HEK293 (cell line): ENCODE results near the gene EEFSEC.

Experiments
- BCL11A ChIP-seq: fragments of 450-650 bp; formaldehyde crosslinking; IDR thresholded peaks from 2 replicates; pipeline ENCODE4 v1.5.1; 2016; ENCODE audit warnings: low read depth, missing biosample characterization, missing genetic modification characterization
- REPIN1 ChIP-seq: fragments of 450-650 bp; formaldehyde crosslinking; IDR thresholded peaks from 2 replicates; pipeline ENCODE4 v1.5.1; 2017; ENCODE audit warnings: missing biosample characterization, missing genetic modification characterization, low read depth
- TRIM28 ChIP-seq: IDR thresholded peaks from 2 replicates; pipeline ENCODE4 v1.6.1; 2011; ENCODE audit warnings: low read length, control low read depth, borderline replicate concordance
- ZNF23 ChIP-seq: fragments of 450-650 bp; formaldehyde crosslinking; IDR thresholded peaks from 2 replicates; pipeline ENCODE4 v1.5.1; 2016; ENCODE audit warnings: missing biosample characterization, missing genetic modification characterization, borderline replicate concordance
- ZNF530 ChIP-seq: fragments of 450-650 bp; formaldehyde crosslinking; IDR thresholded peaks from 2 replicates; pipeline ENCODE4 v1.5.1; 2016; ENCODE audit warnings: low read depth, missing biosample characterization, missing genetic modification characterization
- ZNF558 ChIP-seq: fragments of 450-650 bp; formaldehyde crosslinking; IDR thresholded peaks from 2 replicates; pipeline ENCODE4 v1.5.1; 2016; ENCODE audit warnings: missing biosample characterization, missing genetic modification characterization
- ZNF660 ChIP-seq: fragments of 450-650 bp; IDR thresholded peaks from 2 replicates; pipeline ENCODE4 v1.5.1; 2018; ENCODE audit warnings: missing biosample characterization, mild to moderate bottlenecking, missing genetic modification characterization
- ZNF701 ChIP-seq: fragments of 450-650 bp; formaldehyde crosslinking; IDR thresholded peaks from 2 replicates; pipeline ENCODE4 v1.5.1; 2016; ENCODE audit warnings: missing biosample characterization, missing genetic modification characterization
- ZNF785 ChIP-seq: fragments of 450-650 bp; formaldehyde crosslinking; IDR thresholded peaks from 2 replicates; pipeline ENCODE4 v1.5.1; 2016; ENCODE audit warnings: missing biosample characterization, missing genetic modification characterization
- TF ChIP-seq, protein P1 (sequence below): fragments of 450-650 bp; formaldehyde crosslinking; IDR thresholded peaks from 2 replicates; pipeline ENCODE4 v1.5.1; 2016; ENCODE audit warnings: missing biosample characterization, missing genetic modification characterization
- TF ChIP-seq, protein P2 (sequence below): fragments of 450-650 bp; formaldehyde crosslinking; IDR thresholded peaks from 2 replicates; pipeline ENCODE4 v1.5.1; 2016; ENCODE audit warnings: missing biosample characterization, missing genetic modification characterization
- TF ChIP-seq, protein P3 (sequence below): fragments of 450-650 bp; formaldehyde crosslinking; IDR thresholded peaks from 2 replicates; pipeline ENCODE4 v1.5.1; 2016; ENCODE audit warnings: missing biosample characterization, missing genetic modification characterization, borderline replicate concordance
- TF ChIP-seq, protein P4 (sequence below): sonication (generic); formaldehyde crosslinking; IDR thresholded peaks from 2 replicates; pipeline ENCODE4 v1.8.1; 2022; ENCODE audit warnings: mild to moderate bottlenecking, moderate library complexity, missing genetic modification reagents
- TF ChIP-seq, protein P5 (sequence below): fragments of 450-650 bp; formaldehyde crosslinking; IDR thresholded peaks from 2 replicates; pipeline ENCODE4; 2016; ENCODE audit warnings: missing biosample characterization, missing genetic modification characterization

DNA sequence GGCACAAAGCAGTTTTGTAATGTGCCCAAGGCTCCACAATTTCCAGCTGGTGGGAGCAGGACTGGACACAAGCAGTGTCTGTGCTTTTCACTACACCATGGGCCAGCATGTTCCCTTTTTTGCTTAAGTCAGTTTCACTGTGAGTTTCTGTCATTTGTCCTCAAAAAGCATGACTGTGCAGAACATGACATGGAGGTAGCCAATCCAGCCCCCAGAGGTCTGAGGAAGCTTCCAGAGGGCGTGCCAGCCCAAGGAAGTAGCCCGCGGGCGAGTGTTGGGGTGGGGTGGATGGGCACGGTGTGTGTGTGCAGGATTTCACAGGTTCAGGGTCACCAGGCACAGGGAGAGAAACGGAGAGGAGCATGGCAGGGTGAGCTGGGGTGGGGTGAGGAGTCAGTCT is 8.0 kb upstream of the EEFSEC start:
- TF ChIP-seq ZNF530 (tag by site-specific recombination) (no peak), BCL11A (no peak), ZNF23 (tag by site-specific recombination) (no peak), ZNF785 (tag by site-specific recombination) (no peak), REPIN1 (tag by site-specific recombination) (no peak), TRIM28 (no peak), ZNF701 (tag by site-specific recombination) (no peak), ZNF660 (tag by site-specific recombination) (no peak), ZNF558 (tag by site-specific recombination) (no peak)
- TF ChIP-seq, protein P1, sequence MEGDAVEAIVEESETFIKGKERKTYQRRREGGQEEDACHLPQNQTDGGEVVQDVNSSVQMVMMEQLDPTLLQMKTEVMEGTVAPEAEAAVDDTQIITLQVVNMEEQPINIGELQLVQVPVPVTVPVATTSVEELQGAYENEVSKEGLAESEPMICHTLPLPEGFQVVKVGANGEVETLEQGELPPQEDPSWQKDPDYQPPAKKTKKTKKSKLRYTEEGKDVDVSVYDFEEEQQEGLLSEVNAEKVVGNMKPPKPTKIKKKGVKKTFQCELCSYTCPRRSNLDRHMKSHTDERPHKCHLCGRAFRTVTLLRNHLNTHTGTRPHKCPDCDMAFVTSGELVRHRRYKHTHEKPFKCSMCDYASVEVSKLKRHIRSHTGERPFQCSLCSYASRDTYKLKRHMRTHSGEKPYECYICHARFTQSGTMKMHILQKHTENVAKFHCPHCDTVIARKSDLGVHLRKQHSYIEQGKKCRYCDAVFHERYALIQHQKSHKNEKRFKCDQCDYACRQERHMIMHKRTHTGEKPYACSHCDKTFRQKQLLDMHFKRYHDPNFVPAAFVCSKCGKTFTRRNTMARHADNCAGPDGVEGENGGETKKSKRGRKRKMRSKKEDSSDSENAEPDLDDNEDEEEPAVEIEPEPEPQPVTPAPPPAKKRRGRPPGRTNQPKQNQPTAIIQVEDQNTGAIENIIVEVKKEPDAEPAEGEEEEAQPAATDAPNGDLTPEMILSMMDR: no peak
- TF ChIP-seq, protein P2, sequence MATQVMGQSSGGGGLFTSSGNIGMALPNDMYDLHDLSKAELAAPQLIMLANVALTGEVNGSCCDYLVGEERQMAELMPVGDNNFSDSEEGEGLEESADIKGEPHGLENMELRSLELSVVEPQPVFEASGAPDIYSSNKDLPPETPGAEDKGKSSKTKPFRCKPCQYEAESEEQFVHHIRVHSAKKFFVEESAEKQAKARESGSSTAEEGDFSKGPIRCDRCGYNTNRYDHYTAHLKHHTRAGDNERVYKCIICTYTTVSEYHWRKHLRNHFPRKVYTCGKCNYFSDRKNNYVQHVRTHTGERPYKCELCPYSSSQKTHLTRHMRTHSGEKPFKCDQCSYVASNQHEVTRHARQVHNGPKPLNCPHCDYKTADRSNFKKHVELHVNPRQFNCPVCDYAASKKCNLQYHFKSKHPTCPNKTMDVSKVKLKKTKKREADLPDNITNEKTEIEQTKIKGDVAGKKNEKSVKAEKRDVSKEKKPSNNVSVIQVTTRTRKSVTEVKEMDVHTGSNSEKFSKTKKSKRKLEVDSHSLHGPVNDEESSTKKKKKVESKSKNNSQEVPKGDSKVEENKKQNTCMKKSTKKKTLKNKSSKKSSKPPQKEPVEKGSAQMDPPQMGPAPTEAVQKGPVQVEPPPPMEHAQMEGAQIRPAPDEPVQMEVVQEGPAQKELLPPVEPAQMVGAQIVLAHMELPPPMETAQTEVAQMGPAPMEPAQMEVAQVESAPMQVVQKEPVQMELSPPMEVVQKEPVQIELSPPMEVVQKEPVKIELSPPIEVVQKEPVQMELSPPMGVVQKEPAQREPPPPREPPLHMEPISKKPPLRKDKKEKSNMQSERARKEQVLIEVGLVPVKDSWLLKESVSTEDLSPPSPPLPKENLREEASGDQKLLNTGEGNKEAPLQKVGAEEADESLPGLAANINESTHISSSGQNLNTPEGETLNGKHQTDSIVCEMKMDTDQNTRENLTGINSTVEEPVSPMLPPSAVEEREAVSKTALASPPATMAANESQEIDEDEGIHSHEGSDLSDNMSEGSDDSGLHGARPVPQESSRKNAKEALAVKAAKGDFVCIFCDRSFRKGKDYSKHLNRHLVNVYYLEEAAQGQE (tag by site-specific recombination): no peak
- TF ChIP-seq, protein P3, sequence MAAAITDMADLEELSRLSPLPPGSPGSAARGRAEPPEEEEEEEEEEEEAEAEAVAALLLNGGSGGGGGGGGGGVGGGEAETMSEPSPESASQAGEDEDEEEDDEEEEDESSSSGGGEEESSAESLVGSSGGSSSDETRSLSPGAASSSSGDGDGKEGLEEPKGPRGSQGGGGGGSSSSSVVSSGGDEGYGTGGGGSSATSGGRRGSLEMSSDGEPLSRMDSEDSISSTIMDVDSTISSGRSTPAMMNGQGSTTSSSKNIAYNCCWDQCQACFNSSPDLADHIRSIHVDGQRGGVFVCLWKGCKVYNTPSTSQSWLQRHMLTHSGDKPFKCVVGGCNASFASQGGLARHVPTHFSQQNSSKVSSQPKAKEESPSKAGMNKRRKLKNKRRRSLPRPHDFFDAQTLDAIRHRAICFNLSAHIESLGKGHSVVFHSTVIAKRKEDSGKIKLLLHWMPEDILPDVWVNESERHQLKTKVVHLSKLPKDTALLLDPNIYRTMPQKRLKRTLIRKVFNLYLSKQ (tag by site-specific recombination): no peak
- TF ChIP-seq, protein P4, sequence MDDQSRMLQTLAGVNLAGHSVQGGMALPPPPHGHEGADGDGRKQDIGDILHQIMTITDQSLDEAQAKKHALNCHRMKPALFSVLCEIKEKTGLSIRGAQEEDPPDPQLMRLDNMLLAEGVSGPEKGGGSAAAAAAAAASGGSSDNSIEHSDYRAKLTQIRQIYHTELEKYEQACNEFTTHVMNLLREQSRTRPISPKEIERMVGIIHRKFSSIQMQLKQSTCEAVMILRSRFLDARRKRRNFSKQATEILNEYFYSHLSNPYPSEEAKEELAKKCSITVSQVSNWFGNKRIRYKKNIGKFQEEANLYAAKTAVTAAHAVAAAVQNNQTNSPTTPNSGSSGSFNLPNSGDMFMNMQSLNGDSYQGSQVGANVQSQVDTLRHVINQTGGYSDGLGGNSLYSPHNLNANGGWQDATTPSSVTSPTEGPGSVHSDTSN: no peak
- TF ChIP-seq, protein P5, sequence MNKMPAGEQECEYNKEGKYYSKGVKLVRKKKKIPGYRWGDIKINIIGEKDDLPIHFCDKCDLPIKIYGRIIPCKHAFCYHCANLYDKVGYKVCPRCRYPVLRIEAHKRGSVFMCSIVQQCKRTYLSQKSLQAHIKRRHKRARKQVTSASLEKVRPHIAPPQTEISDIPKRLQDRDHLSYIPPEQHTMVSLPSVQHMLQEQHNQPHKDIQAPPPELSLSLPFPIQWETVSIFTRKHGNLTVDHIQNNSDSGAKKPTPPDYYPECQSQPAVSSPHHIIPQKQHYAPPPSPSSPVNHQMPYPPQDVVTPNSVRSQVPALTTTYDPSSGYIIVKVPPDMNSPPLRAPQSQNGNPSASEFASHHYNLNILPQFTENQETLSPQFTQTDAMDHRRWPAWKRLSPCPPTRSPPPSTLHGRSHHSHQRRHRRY: no peak
